Stimulated activated CD4-positive, alpha-beta T cell treated with anti-CD3 and anti-CD28 coated beads, TNF-alpha, amount 100 ng/mL, for 4 hours (primary cell): ENCODE data around the gene TMEM243.
"Not testable (repeated sequence)": the region's sequence is repeated elsewhere in the genome, so short reads cannot be mapped to it uniquely, and the experiment has no call there.

ENCODE experiments used
- DNase-seq, 3 experiments: peaks; one replicate each; pipeline ENCODE4 v3.0.0-alpha.2; 2020; ENCODE audit warnings: low read depth in 3 of 3

Gene TMEM243

DNA sequence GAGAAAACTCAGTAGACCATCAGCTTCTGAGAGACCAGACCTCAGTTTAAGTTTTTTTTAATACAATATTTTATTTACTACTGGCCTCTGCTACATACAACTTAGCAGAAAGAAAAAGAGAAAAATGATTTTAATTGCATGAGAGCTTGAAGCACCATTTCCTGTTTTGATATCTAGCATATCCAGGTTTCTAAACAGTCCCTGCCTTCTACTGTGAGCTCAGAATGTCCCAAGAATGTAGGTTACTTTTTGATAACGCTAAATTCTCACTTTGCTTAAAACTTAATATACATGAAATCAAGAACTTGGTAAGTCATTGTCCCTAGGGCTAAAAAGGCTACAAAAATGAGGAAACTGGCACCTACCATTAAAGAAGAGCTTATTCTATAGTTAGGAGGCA, 7.0 kb downstream of the TMEM243 start:
- DNase-seq, result no peak

DNA sequence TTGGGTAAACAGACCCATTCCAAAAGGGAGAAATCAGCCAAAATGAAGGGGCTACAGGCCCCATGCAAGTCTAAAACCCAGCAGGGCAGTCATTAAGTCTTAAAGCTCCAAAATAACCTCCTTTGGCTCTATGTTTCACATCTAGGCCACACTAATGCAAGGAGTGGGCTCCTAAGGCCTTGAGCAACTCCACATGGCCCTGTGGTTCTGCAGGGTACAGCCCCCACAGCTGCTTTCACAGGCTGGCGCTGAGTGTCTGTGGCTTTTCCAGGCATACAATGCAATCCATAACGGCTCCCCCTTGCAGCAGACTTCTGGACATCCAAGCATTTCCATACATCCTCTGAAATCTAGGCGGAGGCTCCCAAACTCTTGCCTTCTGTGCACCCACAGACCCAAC, 9.0 kb downstream of the TMEM243 start:
- DNase-seq, result no peak

DNA sequence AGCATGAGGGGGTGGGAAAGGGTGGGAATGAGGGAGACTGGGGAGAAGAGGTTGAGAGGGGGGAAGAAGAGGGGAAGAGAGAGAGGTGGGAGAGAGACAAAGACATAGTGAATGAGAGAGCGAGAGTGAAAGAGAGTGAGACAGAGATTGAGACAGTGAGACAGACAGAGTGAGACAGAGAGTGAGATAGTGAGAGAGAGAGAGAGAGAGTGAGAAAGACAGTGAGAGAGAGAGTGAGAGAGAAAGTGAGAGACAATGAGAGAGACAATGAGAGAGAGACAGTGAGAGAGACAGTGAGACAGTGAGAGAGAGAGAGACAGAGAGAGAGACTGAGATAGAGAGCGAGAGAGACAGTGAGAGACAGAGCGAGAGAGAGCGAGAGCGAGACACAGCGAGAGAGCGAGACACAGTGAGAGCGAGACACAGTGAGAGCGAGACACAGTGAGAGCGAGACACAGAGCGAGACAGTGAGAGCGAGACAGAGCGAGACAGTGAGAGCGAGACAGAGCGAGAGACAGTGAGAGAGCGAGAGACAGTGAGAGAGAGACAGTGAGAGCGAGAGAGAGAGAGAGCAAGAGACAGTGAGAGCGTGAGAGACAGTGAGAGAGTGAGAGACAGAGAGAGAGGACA, 10.1 kb downstream of the TMEM243 start:
- no peak for DNase-seq

DNA sequence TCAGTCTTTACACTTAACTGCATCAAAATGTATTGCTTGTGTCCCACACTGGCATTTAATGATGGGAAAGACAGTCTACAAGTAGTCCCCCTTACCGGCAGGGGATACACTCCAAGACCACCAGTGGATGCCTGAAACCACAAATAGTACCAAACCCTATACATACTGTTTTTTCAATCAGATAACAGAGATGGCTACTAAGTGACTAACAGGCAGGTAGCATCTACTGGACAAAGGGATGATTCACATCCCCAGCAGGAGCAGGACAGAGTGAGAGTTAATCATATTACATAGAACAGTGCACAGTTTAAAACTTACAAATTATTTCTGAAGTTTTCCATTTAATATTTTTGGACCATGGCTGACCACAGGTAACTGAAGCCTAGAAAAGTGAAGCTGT, 13.2 kb downstream of the TMEM243 start:
- no peak for DNase-seq

DNA sequence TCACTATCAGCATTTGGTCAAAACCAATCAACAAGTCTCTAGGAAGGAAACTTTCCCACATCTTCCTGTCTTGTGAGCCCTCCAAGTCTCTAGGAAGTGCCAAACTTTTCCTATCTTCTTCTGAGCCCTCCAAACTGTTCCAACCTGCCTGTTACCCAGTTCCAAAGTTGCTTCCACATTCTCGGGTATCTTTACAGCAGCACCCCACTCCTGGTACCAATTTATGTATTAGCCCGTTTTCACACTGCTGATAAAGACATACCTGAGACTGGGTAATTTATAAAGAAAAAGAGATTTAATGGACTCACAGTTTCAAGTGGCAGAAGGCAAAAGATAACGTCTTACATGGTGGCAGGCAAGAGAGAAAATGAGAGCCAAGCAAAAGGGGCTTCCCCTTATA, 13.8 kb downstream of the TMEM243 start:
- not testable (repeated sequence) for DNase-seq

DNA sequence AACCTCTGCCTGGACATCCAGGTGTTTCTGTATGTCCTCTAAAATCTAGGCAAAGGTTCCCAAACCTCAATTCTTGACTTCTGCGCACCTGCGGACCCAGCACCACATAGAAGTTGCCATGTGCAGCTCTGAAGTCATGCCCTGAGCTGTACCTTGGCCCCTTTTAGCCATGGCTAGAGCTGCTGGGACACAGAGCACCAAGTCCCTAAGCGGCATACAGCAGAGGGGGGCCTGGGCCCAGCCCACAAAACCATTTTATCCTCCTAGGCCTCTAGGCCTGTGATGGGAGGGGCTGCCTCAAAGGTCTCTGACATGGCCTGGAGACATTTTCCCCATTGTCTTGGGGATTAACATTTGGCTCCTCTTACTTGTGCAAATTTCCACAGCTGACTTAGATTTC, 14.6 kb downstream of the TMEM243 start:
- no peak for DNase-seq

DNA sequence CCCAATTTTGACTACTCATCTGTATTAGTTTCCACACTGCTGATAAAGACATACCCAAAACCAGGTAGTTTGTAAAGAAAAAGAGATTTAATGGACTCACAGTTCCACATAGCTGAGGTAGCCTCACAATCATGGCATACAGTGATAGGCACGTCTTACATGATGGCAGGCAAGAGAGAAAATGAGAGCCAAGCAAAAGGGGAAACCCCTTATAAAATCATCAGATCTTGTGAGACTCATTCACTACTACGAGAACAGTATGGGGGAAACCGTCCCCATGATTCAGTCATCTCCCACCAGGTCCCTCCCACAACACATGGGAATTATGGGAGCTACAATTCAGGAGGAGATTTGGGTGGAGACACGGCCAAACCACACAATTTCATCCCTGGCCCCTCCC, 15.6 kb downstream of the TMEM243 start:
- DNase-seq, result not testable (repeated sequence)

DNA sequence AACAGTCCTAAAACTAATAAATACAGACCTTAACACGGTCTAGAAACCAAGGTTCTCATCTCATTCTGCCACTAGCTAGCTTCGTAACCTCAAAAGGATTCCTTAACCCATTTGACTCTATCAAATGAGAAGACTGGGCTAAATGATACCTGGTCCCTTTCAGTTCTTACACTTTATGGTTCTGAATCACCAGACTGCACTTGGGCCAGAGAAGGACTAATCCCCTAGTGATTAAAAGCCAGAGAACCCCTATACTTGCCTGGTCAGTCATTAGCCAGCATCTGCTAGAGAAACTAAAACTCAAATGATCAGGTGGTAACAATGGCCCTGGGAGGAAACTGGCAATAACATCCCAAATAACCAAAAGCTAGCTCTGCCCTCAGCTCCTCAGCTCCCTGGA, 16.8 kb downstream of the TMEM243 start:
- no peak for DNase-seq

DNA sequence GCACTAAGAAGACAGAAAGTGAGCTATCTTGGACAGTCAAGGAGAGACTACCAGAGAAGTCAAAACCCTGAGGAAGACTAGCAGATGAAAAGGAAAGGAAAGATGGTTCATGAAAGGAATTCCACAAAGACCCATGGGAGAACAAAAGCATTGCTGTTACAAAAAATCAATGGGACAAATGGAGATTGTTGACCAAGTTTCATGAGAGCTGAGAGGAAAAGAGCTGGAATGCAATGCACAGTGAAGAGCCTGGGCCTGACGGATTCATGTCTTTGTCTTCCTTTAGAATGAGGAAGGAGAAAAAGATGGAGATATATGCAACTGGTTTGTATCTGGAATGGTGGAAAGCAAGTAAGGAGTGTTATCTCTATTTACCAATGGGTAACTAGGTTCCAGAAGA, 17.3 kb downstream of the TMEM243 start:
- DNase-seq, result no peak

DNA sequence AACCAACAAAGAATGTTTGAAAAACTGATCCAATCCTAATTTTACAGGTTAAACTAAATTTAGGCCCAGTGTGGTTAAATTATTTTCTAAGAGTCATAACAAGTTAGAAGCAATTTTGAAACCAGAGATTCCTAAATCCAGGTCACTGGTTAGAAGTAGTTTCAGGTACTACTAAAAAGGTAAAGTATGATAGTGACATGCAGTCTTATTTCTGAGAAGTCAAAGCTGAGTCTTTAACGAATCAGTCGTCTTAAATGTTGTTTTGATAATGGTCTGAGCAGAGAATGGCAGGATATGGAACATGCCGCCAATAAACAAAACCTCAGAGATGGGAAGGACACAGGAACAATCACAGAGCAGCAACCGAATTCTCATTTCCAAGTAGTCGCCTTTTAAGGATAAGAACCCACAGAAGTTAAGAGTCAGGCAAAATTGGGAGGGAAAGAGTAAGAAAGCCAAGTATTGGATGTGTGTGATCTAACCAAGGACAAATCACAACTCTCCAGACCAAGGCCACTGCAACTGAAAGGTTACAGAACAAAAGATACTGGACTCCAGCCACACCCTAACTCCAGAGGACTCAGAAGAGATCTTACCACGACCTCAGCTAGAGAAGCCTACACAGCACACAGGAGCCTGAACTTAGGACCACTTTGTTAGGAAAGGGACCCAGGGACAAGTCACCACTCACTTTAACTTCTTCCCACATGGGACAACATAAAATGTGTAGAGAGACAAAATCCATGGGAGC, 19.7 kb downstream of the TMEM243 start:
- DNase-seq, result no peak

DNA sequence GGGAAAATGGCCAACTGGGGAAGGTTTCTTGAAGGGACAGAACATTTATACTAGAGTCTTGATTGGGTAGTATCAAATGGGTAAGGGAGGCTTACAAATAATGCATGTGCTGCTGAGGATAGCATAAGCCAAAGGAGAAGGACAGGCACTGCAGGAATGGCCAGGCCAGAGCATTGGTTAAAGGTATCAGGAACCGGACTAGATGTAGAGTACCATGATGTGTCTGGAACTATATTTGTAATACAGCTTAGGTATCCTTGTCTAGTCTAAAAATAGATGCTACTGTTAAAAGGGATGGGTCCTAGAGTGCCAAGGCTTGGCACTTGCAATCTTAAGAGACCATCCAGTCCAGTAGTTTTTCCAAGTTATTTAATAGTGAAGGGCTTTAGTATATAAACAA, 20.3 kb downstream of the TMEM243 start:
- no peak for DNase-seq

DNA sequence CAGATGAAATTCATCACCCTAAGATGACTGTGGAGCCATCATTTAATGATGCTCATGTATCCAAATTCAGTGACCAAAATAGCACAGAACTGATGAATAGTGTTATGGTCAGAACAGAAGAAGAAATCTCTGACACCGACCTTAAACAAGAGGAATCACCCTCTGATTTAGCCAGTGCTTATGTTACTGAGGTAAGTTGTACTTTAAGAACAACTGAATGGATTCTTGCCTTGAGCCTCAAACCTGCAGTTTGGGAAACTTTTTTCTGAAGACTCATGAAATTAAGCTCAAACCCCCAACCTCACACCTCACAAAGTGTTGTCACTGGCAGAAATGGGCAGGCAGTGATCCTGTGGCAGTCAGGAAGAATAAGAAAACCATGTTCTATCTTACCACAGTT, 25.6 kb downstream of the TMEM243 start:
- DNase-seq, result no peak

DNA sequence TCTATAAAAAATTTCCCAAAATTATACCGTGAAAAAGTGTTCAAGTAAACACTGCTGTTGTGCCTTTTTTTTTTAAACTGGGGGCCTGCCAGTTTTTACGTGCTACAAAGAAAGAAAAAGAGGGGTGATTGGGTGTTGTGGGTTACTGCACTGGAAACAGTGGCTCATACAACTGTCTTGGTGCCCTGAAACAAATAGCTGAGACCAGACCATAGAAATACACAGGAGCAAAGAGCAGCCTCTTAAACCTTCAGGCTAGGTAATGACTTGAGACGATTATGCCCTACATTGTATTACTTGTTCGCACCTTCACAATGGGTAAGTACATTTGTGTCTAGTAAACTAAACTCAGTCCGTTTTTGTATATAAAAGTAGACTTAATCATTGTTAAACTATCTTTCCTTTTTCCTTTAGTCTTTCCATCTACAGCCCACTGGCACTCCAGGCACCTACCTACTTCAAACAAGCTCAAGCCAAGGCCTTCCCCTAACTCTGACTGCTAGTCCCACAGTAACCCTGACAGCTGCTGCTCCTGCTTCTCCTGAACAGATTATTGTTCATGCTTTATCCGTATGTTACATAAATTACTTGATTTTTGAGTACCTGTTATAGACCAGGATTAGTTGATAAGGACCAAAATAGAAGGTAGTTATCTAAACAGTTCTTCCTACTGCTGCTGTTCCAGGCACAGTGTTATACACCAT, 26.6 kb downstream of the TMEM243 start:
- no peak for DNase-seq

DNA sequence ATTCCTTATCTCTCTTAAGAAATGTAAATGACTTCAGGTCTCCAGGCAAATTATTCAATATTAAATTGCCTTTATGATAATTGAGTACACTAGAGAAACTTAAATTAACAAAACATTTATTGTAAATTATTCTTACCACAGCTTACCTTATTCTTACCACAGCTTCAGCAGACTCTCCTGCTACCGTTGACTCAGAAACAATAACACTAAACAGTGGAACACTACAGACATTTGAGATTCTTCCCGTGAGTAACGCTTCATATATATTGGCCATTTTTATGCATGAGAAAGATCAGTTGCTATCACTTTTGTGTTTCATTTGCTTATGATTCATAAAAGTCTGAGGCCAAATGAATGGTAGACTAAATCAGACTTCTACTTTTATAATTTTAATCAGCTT, 28.7 kb downstream of the TMEM243 start:
- no peak for DNase-seq

DNA sequence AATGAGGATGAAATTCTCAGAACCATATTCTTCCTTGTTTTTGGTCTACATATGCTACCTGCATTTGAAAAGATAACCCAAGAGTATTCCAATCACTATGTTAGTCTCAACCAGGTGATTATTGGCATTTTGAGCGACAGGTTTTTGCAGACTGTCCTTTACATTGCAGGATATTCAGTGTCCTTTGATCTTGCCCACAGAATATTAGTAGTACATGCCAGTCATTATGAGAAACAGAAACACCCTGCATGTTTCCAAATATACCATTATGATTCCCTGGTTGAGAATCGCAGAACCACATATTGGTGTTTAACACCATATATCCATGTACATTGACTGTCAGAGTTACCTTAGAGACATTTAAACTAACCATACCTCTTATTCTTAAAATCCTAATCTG, 30.6 kb downstream of the TMEM243 start:
- no peak for DNase-seq

DNA sequence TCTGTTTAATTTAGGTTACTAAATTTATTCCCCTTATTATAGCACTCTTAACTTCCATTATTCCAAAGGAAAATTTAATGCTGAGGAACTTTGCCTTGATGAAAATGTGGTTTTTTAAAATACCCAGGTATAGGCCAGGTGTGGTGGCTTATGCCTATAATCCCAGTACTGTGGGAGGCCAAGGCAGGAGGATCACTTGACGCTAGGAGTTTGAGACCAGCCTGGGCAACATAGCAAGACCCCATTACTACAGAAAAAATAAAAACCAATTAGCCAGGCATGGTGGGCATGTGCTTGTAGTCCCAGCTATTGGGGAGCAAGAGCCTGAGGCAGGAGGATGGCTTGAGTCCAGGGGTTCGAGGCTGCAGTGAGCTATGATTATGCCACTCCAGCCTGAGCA, 32.4 kb downstream of the TMEM243 start:
- DNase-seq, result no peak

DNA sequence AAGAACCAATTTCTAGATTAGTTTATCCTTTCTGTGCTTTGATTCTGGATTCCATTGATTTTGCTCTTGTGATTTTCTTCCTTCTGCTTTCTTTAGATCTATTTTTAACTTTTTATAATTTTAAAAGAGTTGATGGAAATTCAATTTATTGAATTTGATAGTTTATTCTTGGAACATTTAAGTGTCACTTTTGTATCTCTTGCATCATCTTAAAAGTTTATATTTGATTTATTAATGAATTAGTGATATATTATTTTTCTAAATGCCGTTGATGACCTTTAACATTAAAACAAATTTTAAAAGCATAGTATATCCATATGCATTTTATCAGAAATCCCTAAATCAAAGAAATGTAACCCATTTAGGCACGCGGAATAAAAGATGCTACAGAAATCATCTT, 40.4 kb downstream of the TMEM243 start:
- DNase-seq, result no peak

DNA sequence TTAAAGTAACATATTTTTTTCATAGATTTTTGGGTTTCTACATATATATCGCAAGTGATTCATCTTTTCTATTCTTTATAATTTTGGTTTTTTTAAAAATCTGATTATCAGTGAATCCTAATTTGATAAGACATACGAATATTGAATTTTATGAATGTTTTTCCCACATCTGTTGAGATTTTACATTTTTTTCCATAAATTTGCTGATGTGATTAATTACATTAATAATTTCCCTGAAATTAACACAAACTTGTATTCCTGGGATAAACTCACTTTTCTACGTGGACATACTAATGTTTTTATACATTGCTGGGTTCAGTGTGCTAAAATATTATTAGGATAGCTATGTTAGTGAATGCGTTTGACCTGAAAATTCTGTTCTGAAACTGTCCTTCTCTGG, 41.2 kb downstream of the TMEM243 start:
- no peak for DNase-seq

DNA sequence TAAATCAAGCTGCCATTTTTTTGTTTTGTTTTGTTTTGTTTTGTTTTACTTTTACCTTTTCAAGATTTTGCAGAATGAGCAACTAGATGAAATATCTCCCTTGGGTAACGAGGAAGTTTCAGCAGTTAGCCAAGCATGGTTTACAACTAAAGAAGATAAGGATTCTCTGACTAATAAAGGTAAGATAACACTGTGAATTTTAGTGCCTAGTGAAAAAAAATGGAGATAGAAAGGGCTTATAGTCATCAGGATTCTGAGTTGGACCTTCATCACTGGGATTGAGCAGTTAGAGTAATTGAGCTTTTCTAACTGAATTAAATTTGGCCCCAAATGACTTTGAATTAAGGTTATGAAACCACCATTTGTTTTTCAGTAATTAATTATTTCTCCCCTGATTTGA, 46.1 kb downstream of the TMEM243 start:
- no peak for DNase-seq

DNA sequence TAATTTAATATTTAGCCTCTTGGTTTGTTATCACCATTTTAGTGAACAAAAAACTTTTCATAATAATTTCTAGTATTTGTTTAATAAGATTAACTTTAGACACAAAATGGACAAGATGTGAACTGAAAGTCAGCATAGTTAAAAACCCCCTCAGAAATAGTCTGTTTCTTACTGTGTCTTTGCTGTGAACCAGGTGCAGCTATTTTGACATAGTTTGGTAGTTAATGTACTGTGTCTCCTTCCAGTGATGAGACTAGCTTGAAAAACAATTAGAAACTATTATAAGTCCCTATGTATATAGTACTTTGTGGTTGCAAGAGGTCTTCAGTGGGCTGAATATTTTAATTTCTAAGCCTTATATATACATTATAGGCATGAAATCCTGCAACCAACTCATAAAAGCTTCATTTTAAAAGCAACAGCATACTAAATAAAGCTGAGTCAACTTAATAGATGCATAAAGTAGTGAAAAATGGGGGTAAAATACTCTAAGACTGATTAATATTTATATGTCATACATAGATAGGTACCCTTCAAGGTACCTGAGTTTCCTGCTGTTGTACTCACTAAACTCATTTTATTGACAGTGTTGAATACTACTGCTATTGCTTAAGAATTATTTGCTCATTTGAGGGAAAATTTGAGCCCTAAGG, 48.1 kb downstream of the TMEM243 start:
- DNase-seq, result no peak

DNA sequence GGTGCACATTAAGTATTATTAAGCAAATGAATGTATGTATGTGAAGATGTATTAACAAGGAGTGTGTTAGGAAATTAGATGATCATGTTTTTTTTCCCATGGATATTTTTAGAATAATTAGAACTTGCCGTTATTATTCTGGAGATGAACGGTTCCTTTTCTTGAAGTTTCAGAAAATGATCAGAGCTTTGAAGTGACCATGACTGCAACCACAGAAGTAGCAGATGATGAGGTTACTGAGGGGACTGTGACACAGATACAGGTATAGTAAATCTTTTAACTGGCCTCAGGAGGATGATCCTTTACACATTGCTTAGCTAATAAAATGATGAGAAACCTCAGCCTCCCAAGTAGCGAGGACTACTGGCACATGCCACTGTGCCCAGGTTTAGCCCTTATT, 48.7 kb downstream of the TMEM243 start:
- DNase-seq, result no peak

DNA sequence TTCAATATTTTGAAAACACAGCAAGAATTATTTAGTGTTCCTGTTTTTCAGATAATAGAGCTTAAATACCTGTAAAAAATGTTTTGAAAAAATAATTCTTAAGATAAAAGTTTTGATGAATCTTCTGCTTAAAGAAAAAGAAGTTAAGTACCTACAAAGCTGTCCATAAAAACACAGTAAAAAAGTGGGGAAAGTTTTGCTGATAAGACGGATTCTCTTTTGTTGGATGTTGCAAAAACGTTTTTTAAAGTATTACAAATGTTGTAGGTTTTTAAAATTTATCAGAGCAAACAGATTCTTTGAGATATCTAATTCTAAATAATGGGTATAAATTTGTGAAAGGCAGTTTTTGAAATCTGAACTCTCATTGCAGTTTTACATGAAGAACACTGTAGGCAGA, 55.1 kb downstream of the TMEM243 start:
- DNase-seq, result no peak

DNA sequence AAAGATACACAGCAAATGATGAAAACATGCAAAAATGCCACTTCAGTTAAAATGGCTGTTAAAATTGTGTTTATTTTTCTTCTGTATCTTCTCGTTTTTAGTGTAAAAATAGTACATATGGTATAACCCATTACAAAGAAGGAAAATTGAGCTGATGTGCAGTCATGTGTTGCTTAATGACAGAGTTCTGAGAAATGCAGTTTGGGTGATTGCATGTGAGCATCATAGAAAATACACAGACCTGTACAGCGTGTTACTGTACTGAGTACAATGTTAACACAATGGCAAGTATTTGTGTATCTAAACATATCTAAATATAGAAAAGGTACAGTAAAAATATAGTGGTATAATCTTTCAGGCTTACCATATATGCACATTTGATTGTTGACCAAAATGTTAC, 60.0 kb downstream of the TMEM243 start:
- no peak for DNase-seq
